Heart left ventricle (tissue), 13 donors: ENCODE results near the gene CD22.

Experiments used
- POLR2A ChIP-seq, 2 donors: fragments of 450-650 bp; IDR thresholded peaks; one replicate each; pipeline ENCODE4 v1.6.1; 2017; ENCODE audit warnings: antibody characterized with exemption in 2 of 2, mild to moderate bottlenecking in 2 of 2, moderate library complexity in 2 of 2
- TF ChIP-seq, protein P1 (sequence below), 12 donors: fragments of 200-600 bp; sonication (generic) in 4 of 12; IDR thresholded peaks; one replicate each; pipeline versions ENCODE4 v1.5.0 to v1.8.0; 2018 to 2022; ENCODE audit warnings: antibody characterized with exemption in 12 of 12, mild to moderate bottlenecking in 5 of 12
- donor health status: ischemic (EF 13 %, LVEDD 7.1; RV severe dilation, severe dysfunction).
- donor health status: DM: no; HTN: yes; CAD: no.
- donor health status: DM: no; HTN: no; CAD: no.
- donor health status: ischemic (EF 25% LVEDD 6.9; RV normal size, moderate dysfunction).
- donor health status: ischemic (EF 25% LVEDD 5.7; RV mildly dilated, moderate dysfunction).
- donor health status: ischemic (EF 35%, LVEDD 5.7; RV mildly dilated, moderate dysfunction).
- donor health status: nonischemic (EF 11% LVEDD 7.7; RV severe dilation, severe dysfunction).
- donor health status: DM: yes; HTN: yes; CAD: no.
- donor health status: PGD.
- donor health status: ischemic (EF 29% LVEDD 5.4; RV normal size, mild dysfunction).
- donor health status: nonischemic (EF 23%, LVEDD 6.1; RV moderate dilation, normal function).

- TF ChIP-seq, protein P1, sequence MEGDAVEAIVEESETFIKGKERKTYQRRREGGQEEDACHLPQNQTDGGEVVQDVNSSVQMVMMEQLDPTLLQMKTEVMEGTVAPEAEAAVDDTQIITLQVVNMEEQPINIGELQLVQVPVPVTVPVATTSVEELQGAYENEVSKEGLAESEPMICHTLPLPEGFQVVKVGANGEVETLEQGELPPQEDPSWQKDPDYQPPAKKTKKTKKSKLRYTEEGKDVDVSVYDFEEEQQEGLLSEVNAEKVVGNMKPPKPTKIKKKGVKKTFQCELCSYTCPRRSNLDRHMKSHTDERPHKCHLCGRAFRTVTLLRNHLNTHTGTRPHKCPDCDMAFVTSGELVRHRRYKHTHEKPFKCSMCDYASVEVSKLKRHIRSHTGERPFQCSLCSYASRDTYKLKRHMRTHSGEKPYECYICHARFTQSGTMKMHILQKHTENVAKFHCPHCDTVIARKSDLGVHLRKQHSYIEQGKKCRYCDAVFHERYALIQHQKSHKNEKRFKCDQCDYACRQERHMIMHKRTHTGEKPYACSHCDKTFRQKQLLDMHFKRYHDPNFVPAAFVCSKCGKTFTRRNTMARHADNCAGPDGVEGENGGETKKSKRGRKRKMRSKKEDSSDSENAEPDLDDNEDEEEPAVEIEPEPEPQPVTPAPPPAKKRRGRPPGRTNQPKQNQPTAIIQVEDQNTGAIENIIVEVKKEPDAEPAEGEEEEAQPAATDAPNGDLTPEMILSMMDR (IDR thresholded peaks at IDR 0.05): no peak
- TF ChIP-seq POLR2A (IDR thresholded peaks at IDR 0.05): no peak
These were observed 33.1 kb upstream of the CD22 start for GRCh38 chr19:35295792-35296462.
